TTC549 (cell line): ENCODE measurements around the gene ACVR1B.

Experiments
- FAIRE-seq: peaks from 2 replicates; lab custom pipeline; 2012; peaks lifted over from hg19 to GRCh38; lab: Jason Lieb, UNC

Gene ACVR1B

GRCh38 chr12:51917746-51918453, 33.6 kb upstream of the ACVR1B start:
- no peak for FAIRE-seq

GRCh38 chr12:51920046-51920445, 31.5 kb upstream of the ACVR1B start:
- FAIRE-seq, result no peak

GRCh38 chr12:51921017-51921725, 30.3 kb upstream of the ACVR1B start:
- no peak for FAIRE-seq

GRCh38 chr12:51922146-51922545, 29.4 kb upstream of the ACVR1B start:
- no peak for FAIRE-seq

GRCh38 chr12:51922762-51923505, 28.6 kb upstream of the ACVR1B start:
- no peak for FAIRE-seq

GRCh38 chr12:51923506-51924365, 27.8 kb upstream of the ACVR1B start:
- no peak for FAIRE-seq

- no peak for FAIRE-seq
Measured at GRCh38 chr12:51924551-51925319, 26.8 kb upstream of the ACVR1B start.

- no peak for FAIRE-seq
Measured at GRCh38 chr12:51925346-51926063, 26.0 kb upstream of the ACVR1B start.

- FAIRE-seq, result no peak
Measured at GRCh38 chr12:51926064-51926632, 25.4 kb upstream of the ACVR1B start.

GRCh38 chr12:51926718-51927117, 24.8 kb upstream of the ACVR1B start:
- no peak for FAIRE-seq

GRCh38 chr12:51932218-51933076, 19.1 kb upstream of the ACVR1B start:
- FAIRE-seq, result no peak

GRCh38 chr12:51934080-51934479, 17.4 kb upstream of the ACVR1B start:
- FAIRE-seq, result no peak

- no peak for FAIRE-seq
Measured at GRCh38 chr12:51937926-51938325, 13.6 kb upstream of the ACVR1B start.

- FAIRE-seq, result no peak
Measured at GRCh38 chr12:51938726-51939125, 12.8 kb upstream of the ACVR1B start.

- FAIRE-seq, result no peak
Measured at GRCh38 chr12:51941011-51941581, 10.4 kb upstream of the ACVR1B start.

GRCh38 chr12:51941604-51942003, 9.9 kb upstream of the ACVR1B start:
- FAIRE-seq, result no peak

GRCh38 chr12:51942056-51942455, 9.4 kb upstream of the ACVR1B start:
- no peak for FAIRE-seq

- FAIRE-seq, result no peak
Measured at GRCh38 chr12:51942501-51943000, 8.9 kb upstream of the ACVR1B start.

- no peak for FAIRE-seq
Measured at GRCh38 chr12:51943346-51943745, 8.2 kb upstream of the ACVR1B start.
